H1 (cell line): ENCODE results near the gene PIEZO1. TPM values are rescaled to one million over a fixed set of nuclear protein-coding genes. Genes with fewer than 3 reads are reported as not detected.

Experiments
- CREB1 ChIP-seq: IDR thresholded peaks from 2 replicates; pipeline ENCODE4 v1.6.1; 2012; ENCODE audit warnings: inconsistent platforms
- HDAC6 ChIP-seq: IDR thresholded peaks from one replicate; pipeline ENCODE4 v1.7.1; 2012; ENCODE audit warnings: low read depth, mild to moderate bottlenecking, inconsistent platforms, low read length, moderate library complexity
- JUN ChIP-seq: IDR thresholded peaks from 2 replicates; pipeline ENCODE4 v1.6.1; 2011; ENCODE audit warnings: low read depth, mild to moderate bottlenecking, improper control_type of control experiment, low read length
- KDM1A ChIP-seq: fragments of 200-600, 300-600 bp; sonication (generic); IDR thresholded peaks from 2 replicates; pipeline ENCODE4 v1.7.1; 2016; ENCODE audit warnings: mild to moderate bottlenecking, low read length, borderline replicate concordance
- KDM4A ChIP-seq: IDR thresholded peaks from one replicate; pipeline ENCODE4 v1.7.1; 2012; ENCODE audit warnings: low read depth, mild to moderate bottlenecking, moderate library complexity, low read length, inconsistent platforms; ENCODE audit not compliant: severe bottlenecking
- MAFK ChIP-seq: IDR thresholded peaks from 2 replicates; pipeline ENCODE4 v1.6.1; 2012; ENCODE audit warnings: low read depth, mild to moderate bottlenecking, improper control_type of control experiment, low read length
- SIN3A ChIP-seq, 2 experiments: IDR thresholded peaks in 1 of 2; conservative IDR thresholded peaks in 1 of 2; 2 replicates each; pipeline ENCODE4 v1.6.1; 2011 to 2012; ENCODE audit warnings: low read length in 2 of 2, improper control_type of control experiment in 1 of 2, low read depth in 1 of 2, mild to moderate bottlenecking in 1 of 2
- YY1 ChIP-seq: IDR thresholded peaks from 2 replicates; pipeline ENCODE4 v1.6.1; 2011; ENCODE audit warnings: low read depth, mild to moderate bottlenecking, low read length
- ZNF274 ChIP-seq: IDR thresholded peaks from 2 replicates; pipeline ENCODE4 v1.7.0; 2012; ENCODE audit warnings: low read length, borderline replicate concordance; ENCODE audit errors: extremely low read depth
- polyA plus RNA-seq, 7 experiments: library from polyadenylated mRNA; depleted of rRNA in 3 of 7; stranded (reverse) in 5 of 7; unstranded in 2 of 7; fragments of >200 nt in 5 of 7; fragments of 200-250 nt in 2 of 7; gene quantifications; 1 replicate in 5 of 7; 2 replicates in 1 of 7; 4 replicates in 1 of 7; pipeline versions ENCODE4 v1.2.1 to v1.2.3, GENCODE V29; 2011 to 2013; ENCODE audit warnings: missing spikeins in 2 of 7, mixed read lengths in 2 of 7
- total RNA-seq: library from RNA; stranded (reverse); fragmentation: NEBNext Ultra II Directional; extraction: Animal tissue kit (Norgen Biotek cat#: 25700); gene quantifications from 2 replicates; pipeline ENCODE4 v1.2.1, GENCODE V29; 2021
- TF ChIP-seq, protein P1 (sequence below): fragments of 300-600 bp; sonication (generic); IDR thresholded peaks from 2 replicates; pipeline ENCODE4 v1.7.1; 2012; ENCODE audit warnings: low read length, moderate library complexity, mild to moderate bottlenecking, inconsistent platforms; ENCODE audit not compliant: insufficient replicate concordance

The PIEZO1 gene
- total and polyA plus RNA-seq, 2 of the 8 experiments (the other 6 are each of a cell fraction or from before 2014, with no cell fraction given), result 42.3 to 67.5 TPM

DNA sequence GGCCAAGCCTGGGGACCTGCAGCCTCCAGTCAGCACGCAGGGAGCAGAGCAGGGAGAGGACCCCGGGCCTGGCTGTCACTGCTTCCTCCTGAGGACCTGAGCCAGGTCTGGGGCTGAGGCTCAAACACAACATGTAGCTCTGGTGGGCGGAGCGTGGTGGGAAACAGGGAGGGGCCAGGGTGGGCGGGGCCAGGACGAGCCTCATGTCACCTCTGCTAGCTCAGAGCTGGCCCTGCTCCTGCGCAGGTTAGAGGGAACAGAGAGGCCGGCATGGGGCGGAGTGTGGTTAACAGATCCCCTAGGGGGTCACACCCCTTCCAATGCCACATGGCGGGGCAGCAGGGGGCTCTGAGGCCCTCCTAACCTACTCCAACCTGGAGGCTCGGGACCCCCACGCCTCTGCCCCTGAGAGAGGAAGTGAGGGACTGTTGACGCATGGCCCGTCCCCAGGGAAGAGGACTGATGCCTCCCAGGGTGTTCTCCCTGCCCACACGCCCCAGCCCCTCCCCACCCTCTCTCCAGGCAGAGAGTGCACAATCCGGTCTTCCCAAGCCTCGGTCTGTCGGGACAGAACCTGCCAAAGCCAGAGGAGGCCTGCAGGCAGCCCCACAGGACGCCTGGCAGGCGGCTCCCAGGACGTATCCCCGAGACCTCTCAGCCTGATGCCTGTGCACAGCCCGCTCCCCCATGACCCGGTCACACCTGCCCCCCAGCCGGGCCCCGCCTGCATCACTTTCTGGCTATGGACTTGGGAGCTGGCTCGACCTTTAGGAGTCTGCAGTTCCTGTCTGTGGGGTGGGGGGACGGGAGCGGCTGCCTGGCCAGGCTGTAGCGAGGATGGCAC lies 15.2 kb downstream of the PIEZO1 start (continued):
- TF ChIP-seq, protein P1, sequence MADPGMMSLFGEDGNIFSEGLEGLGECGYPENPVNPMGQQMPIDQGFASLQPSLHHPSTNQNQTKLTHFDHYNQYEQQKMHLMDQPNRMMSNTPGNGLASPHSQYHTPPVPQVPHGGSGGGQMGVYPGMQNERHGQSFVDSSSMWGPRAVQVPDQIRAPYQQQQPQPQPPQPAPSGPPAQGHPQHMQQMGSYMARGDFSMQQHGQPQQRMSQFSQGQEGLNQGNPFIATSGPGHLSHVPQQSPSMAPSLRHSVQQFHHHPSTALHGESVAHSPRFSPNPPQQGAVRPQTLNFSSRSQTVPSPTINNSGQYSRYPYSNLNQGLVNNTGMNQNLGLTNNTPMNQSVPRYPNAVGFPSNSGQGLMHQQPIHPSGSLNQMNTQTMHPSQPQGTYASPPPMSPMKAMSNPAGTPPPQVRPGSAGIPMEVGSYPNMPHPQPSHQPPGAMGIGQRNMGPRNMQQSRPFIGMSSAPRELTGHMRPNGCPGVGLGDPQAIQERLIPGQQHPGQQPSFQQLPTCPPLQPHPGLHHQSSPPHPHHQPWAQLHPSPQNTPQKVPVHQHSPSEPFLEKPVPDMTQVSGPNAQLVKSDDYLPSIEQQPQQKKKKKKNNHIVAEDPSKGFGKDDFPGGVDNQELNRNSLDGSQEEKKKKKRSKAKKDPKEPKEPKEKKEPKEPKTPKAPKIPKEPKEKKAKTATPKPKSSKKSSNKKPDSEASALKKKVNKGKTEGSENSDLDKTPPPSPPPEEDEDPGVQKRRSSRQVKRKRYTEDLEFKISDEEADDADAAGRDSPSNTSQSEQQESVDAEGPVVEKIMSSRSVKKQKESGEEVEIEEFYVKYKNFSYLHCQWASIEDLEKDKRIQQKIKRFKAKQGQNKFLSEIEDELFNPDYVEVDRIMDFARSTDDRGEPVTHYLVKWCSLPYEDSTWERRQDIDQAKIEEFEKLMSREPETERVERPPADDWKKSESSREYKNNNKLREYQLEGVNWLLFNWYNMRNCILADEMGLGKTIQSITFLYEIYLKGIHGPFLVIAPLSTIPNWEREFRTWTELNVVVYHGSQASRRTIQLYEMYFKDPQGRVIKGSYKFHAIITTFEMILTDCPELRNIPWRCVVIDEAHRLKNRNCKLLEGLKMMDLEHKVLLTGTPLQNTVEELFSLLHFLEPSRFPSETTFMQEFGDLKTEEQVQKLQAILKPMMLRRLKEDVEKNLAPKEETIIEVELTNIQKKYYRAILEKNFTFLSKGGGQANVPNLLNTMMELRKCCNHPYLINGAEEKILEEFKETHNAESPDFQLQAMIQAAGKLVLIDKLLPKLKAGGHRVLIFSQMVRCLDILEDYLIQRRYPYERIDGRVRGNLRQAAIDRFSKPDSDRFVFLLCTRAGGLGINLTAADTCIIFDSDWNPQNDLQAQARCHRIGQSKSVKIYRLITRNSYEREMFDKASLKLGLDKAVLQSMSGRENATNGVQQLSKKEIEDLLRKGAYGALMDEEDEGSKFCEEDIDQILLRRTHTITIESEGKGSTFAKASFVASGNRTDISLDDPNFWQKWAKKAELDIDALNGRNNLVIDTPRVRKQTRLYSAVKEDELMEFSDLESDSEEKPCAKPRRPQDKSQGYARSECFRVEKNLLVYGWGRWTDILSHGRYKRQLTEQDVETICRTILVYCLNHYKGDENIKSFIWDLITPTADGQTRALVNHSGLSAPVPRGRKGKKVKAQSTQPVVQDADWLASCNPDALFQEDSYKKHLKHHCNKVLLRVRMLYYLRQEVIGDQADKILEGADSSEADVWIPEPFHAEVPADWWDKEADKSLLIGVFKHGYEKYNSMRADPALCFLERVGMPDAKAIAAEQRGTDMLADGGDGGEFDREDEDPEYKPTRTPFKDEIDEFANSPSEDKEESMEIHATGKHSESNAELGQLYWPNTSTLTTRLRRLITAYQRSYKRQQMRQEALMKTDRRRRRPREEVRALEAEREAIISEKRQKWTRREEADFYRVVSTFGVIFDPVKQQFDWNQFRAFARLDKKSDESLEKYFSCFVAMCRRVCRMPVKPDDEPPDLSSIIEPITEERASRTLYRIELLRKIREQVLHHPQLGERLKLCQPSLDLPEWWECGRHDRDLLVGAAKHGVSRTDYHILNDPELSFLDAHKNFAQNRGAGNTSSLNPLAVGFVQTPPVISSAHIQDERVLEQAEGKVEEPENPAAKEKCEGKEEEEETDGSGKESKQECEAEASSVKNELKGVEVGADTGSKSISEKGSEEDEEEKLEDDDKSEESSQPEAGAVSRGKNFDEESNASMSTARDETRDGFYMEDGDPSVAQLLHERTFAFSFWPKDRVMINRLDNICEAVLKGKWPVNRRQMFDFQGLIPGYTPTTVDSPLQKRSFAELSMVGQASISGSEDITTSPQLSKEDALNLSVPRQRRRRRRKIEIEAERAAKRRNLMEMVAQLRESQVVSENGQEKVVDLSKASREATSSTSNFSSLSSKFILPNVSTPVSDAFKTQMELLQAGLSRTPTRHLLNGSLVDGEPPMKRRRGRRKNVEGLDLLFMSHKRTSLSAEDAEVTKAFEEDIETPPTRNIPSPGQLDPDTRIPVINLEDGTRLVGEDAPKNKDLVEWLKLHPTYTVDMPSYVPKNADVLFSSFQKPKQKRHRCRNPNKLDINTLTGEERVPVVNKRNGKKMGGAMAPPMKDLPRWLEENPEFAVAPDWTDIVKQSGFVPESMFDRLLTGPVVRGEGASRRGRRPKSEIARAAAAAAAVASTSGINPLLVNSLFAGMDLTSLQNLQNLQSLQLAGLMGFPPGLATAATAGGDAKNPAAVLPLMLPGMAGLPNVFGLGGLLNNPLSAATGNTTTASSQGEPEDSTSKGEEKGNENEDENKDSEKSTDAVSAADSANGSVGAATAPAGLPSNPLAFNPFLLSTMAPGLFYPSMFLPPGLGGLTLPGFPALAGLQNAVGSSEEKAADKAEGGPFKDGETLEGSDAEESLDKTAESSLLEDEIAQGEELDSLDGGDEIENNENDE, result no peak
- no peak for TF ChIP-seq HDAC6
- no peak for TF ChIP-seq YY1
- no peak for TF ChIP-seq MAFK
- no peak for TF ChIP-seq KDM4A
- TF ChIP-seq ZNF274, result no peak
- no peak for TF ChIP-seq KDM1A
- no peak for TF ChIP-seq SIN3A (conservative IDR thresholded peaks at IDR 0.05 in 1 of 2, IDR thresholded peaks at IDR 0.05 in 1 of 2; ENCODE audit: low read depth in 1 of 2, low read length in 2 of 2)
- no peak for TF ChIP-seq CREB1
- no peak for TF ChIP-seq JUN
